ENCODE results near the gene AXDND1.

DNA sequence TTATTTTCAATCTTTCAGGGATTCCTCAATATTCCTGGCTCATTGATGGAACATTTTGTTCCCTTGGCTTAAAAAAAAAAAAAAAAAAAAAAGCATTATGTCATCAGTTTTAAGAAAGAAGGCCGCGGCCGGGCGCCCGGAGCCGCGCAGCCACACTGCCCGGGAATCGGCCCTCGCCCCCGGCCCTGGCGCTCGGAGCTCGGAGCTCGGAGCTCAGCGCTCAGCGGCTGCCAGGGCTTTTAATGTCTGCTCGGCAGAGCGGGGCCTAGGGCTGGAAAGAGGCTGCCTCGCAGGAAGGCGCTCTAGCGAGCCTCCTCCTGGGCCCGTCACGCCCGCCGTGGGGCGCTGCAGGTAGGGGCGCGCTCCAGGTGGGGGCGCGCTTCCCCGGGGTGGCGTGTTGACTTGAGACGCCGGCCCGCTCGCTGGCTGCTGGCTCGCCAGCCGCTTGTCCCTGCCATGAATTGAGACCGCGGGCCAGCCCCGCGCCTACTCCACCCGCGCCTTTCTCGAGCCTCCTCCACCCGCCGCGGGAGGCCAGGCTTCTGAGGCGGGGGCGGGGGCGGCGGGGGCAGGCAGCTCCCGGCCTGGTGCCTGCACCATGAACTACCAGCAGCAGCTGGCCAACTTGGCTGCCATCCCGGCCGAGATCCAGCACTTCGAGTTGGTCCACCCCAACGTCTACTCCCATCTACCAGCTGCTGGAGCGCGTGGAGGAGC lies 220.5 kb downstream of the AXDND1 start:
- TF ChIP-seq POLR2AphosphoS5 (IDR thresholded peaks at IDR 0.05; ENCODE audit: borderline replicate concordance, low read depth, low read length): no peak
- TF ChIP-seq EZH2 (IDR thresholded peaks at IDR 0.05): no peak

All from SK-N-MC (cell line).